Retinal pigment epithelial cell (primary cell): ENCODE measurements around the gene HOXC4.
"Not testable (repeated sequence)": the region's sequence is repeated elsewhere in the genome, so short reads cannot be mapped to it uniquely, and the experiment has no call there.

Experiments used
- DNase-seq: peaks from one replicate; pipeline ENCODE4 v3.0.0-alpha.2; 2010; ENCODE audit warnings: low read depth
- H3K4me3 ChIP-seq: 2 replicates; pipeline ENCODE4 v1.5.1; 2011; ENCODE audit warnings: mild to moderate bottlenecking, low read length, control low read depth, moderate library complexity
- TF ChIP-seq, protein P1 (sequence below): conservative IDR thresholded peaks from 2 replicates; pipeline ENCODE4 v1.5.1; 2011; ENCODE audit warnings: low read depth, low read length, control low read depth, inconsistent platforms

The HOXC4 gene

GRCh38 chr12:54068418-54069070, 14.9 kb downstream of the HOXC4 start:
- TF ChIP-seq, protein P1, sequence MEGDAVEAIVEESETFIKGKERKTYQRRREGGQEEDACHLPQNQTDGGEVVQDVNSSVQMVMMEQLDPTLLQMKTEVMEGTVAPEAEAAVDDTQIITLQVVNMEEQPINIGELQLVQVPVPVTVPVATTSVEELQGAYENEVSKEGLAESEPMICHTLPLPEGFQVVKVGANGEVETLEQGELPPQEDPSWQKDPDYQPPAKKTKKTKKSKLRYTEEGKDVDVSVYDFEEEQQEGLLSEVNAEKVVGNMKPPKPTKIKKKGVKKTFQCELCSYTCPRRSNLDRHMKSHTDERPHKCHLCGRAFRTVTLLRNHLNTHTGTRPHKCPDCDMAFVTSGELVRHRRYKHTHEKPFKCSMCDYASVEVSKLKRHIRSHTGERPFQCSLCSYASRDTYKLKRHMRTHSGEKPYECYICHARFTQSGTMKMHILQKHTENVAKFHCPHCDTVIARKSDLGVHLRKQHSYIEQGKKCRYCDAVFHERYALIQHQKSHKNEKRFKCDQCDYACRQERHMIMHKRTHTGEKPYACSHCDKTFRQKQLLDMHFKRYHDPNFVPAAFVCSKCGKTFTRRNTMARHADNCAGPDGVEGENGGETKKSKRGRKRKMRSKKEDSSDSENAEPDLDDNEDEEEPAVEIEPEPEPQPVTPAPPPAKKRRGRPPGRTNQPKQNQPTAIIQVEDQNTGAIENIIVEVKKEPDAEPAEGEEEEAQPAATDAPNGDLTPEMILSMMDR, result no peak
- DNase-seq, result no peak
- no peak overlapping the region for H3K4me3 ChIP-seq

DNA sequence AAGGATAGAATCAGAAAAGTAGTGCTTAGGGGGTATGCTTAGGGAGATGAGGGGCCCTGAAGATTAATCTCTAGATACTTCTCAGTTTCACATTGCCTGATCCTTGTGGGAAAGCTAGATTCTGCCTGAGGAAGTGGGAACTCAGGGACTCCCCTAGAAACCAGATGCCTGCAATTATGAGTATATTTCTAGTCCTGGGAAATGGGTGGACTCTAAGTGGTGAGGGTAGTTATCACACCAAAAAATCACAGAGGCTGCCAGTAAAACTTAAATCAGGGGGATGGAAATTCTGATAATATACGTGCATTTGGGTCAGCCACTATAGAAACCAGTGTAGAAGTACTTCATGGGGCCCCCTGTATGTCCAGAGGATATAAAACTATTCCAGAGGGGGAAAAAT, 18.3 kb downstream of the HOXC4 start:
- no peak overlapping the region for H3K4me3 ChIP-seq
- DNase-seq, result no peak
- TF ChIP-seq, protein P1, result no peak

DNA sequence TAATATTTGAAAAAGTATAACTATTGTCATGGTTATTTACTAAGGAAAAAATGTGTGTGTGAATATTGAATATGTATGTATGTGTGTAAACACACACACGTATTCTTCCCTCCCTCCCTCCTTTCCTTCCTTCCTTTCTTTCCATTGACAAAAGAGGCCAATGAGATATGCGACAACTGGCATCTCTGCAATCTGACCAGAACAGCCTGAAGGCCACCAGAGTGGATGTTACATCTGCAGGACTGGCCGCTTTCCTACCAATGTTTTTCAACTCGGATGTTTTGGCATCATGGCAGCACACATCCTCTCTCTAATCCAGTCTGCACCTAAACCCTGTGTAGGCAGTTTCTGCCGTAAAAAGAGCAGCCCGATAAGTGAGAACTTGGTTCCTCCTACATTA, 20.7 kb downstream of the HOXC4 start:
- DNase-seq, result no peak
- H3K4me3 ChIP-seq, result no peak overlapping the region
- TF ChIP-seq, protein P1, result no peak

GRCh38 chr12:54075409-54075808, 21.8 kb downstream of the HOXC4 start:
- DNase-seq, result no peak
- TF ChIP-seq, protein P1, result no peak
- H3K4me3 ChIP-seq, result no peak overlapping the region

DNA sequence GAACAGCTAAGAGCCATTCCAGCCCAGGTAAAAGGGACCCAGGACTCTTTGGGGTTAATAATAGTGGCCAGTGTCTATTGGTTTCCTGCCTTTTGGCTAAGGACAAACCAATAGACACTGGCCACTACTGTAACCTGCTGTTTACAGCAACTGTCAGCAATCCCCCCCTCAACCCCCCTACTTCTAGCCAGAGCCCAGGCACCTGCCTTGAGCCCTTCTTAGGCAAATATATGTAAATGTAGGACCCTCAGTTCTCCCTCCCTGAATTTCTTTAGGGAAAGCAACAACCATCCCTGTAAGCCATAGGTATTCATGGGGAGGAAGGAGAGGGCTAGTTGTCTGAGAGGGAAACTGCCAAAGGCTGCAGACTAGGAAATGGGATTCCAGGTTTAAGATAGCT, 22.3 kb downstream of the HOXC4 start:
- TF ChIP-seq, protein P1, result no peak
- DNase-seq, result no peak

GRCh38 chr12:54077843-54078242, 24.2 kb downstream of the HOXC4 start:
- not testable (repeated sequence) for DNase-seq, H3K4me3 ChIP-seq

More for the DNA sequence above, 22.3 kb downstream of the HOXC4 start:
- H3K4me3 ChIP-seq, result no peak overlapping the region

GRCh38 chr12:54079115-54079514, 25.5 kb downstream of the HOXC4 start:
- H3K4me3 ChIP-seq, DNase-seq: not testable (repeated sequence)

- not testable (repeated sequence) for DNase-seq, H3K4me3 ChIP-seq
Observed at GRCh38 chr12:54080008-54080924, 26.6 kb downstream of the HOXC4 start.

- DNase-seq, H3K4me3 ChIP-seq: not testable (repeated sequence)
Observed at GRCh38 chr12:54081053-54081514, 27.4 kb downstream of the HOXC4 start.

- not testable (repeated sequence) for H3K4me3 ChIP-seq, DNase-seq
Observed at GRCh38 chr12:54081581-54082396, 28.2 kb downstream of the HOXC4 start.
